ENCODE results near the gene ZMYND15. TPM values are rescaled to one million over a fixed set of nuclear protein-coding genes. Genes with fewer than 3 reads are reported as not detected.

ZMYND15 gene
- total and polyA plus RNA-seq, 2 of the 13 experiments (the other 11 are each of a cell fraction or from before 2014, with no cell fraction given): 0.24 to 2.7 TPM

- TF ChIP-seq DR1 (CRISPR knock-in tag; IDR thresholded peaks at IDR 0.05) (no peak), ATM (IDR thresholded peaks at IDR 0.05; ENCODE audit: borderline replicate concordance) (no peak), ZNF777 (CRISPR knock-in tag; IDR thresholded peaks at IDR 0.05) (no peak), ONECUT2 (CRISPR knock-in tag; IDR thresholded peaks at IDR 0.05) (no peak), KDM5A (IDR thresholded peaks at IDR 0.05; ENCODE audit: borderline replicate concordance, low read length) (no peak), ZNF567 (CRISPR knock-in tag; IDR thresholded peaks at IDR 0.05; ENCODE audit: borderline replicate concordance) (no peak), HNRNPK (IDR thresholded peaks at IDR 0.05; ENCODE audit: low read depth, low read length, poor library complexity, severe bottlenecking) (no peak), ZNF251 (CRISPR knock-in tag; IDR thresholded peaks at IDR 0.05) (no peak), ZNF775 (CRISPR knock-in tag; IDR thresholded peaks at IDR 0.05; ENCODE audit: borderline replicate concordance) (no peak), ZNF784 (CRISPR knock-in tag; IDR thresholded peaks at IDR 0.05; ENCODE audit: borderline replicate concordance) (no peak), RFXANK (CRISPR knock-in tag; IDR thresholded peaks at IDR 0.05) (no peak), RORA (CRISPR knock-in tag; IDR thresholded peaks at IDR 0.05) (no peak), TGIF2 (CRISPR knock-in tag; IDR thresholded peaks at IDR 0.05) (no peak), ZNF619 (CRISPR knock-in tag; IDR thresholded peaks at IDR 0.05) (no peak), ZNF383 (CRISPR knock-in tag; IDR thresholded peaks at IDR 0.05; ENCODE audit: borderline replicate concordance) (no peak), BCL6 (CRISPR knock-in tag; IDR thresholded peaks at IDR 0.05) (peak; percentile 54), KDM1A (CRISPR knock-in tag; IDR thresholded peaks at IDR 0.05) (no peak), TRIM22 (IDR thresholded peaks at IDR 0.05) (no peak), HOXA7 (CRISPR knock-in tag; IDR thresholded peaks at IDR 0.05) (no peak), MYC (CRISPR knock-in tag; IDR thresholded peaks at IDR 0.05; ENCODE audit: borderline replicate concordance) (no peak; the same call in 1 of the 2 replicates), THAP9 (CRISPR knock-in tag; IDR thresholded peaks at IDR 0.05; ENCODE audit: borderline replicate concordance) (no peak; the same call in 1 of the 2 replicates), ZSCAN21 (CRISPR knock-in tag; IDR thresholded peaks at IDR 0.05; ENCODE audit: borderline replicate concordance) (no peak)
- TF ChIP-seq, protein P1, sequence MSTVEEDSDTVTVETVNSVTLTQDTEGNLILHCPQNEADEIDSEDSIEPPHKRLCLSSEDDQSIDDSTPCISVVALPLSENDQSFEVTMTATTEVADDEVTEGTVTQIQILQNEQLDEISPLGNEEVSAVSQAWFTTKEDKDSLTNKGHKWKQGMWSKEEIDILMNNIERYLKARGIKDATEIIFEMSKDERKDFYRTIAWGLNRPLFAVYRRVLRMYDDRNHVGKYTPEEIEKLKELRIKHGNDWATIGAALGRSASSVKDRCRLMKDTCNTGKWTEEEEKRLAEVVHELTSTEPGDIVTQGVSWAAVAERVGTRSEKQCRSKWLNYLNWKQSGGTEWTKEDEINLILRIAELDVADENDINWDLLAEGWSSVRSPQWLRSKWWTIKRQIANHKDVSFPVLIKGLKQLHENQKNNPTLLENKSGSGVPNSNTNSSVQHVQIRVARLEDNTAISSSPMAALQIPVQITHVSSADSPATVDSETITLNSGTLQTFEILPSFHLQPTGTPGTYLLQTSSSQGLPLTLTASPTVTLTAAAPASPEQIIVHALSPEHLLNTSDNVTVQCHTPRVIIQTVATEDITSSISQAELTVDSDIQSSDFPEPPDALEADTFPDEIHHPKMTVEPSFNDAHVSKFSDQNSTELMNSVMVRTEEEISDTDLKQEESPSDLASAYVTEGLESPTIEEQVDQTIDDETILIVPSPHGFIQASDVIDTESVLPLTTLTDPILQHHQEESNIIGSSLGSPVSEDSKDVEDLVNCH (CRISPR knock-in tag; IDR thresholded peaks at IDR 0.05): no peak; the same call in 1 of the 2 replicates
Measured at GRCh38 chr17:4788807-4789700, 49.4 kb downstream of the ZMYND15 start, which contains the start of gene GLTPD2 (continued).
